ENCODE data around the gene THSD7B.

DNA sequence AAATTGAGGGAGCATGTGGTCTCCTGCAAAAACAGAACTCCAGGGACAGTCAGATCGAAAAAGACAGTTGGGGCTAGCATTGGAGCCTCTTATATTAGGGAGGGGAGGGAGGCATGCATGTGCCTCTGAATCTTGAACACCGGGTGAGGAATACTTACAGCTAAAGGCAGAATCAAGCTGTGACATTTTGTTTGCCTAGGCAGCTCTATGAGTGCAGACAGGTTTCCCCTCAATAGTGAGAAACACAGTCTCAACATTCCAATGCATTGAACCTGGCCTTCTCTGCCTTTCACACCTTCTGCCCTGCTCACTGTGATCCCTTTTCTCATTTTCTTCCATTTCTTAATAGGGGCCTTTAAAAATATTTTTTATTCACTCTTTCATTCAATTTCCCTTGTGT, 140.4 kb downstream of the THSD7B start:
- TF ChIP-seq CTCF (IDR thresholded peaks at IDR 0.05) = no peak
- no peak for TF ChIP-seq EP300 (IDR thresholded peaks at IDR 0.05; ENCODE audit: low read depth)
